ENCODE data around the gene TMEM205.
"Not testable (repeated sequence)": the region's sequence is repeated elsewhere in the genome, so short reads cannot be mapped to it uniquely, and the experiment has no call there.

TMEM205 gene

GRCh38 chr19:11347546-11348039 is 1.5 kb upstream of the TMEM205 start:
- H3K4me1 Mint-ChIP-seq: peaks cover 42% of the 10 kb centered on the region
- peaks cover 7% of the 10 kb centered on the region for H3K36me3 Mint-ChIP-seq (ENCODE audit: low read depth)
- H3K9me3 Mint-ChIP-seq: peaks cover 9% of the 10 kb centered on the region
- H3K27me3 Mint-ChIP-seq (ENCODE audit: low read depth, poor library complexity): peaks cover 10% of the 10 kb centered on the region
- H3K4me3 Mint-ChIP-seq: peak overlapping the region; percentile 97
- DNase-seq: no peak
- TF ChIP-seq CTCF (IDR thresholded peaks at IDR 0.05): no peak
- H3K27ac Mint-ChIP-seq: no peak overlapping the region

- Mint-ChIP-seq H3K4me3 (peak overlapping the region; percentile 97), H3K9me3 (peaks cover 9% of the 10 kb centered on the region), H3K36me3 (ENCODE audit: low read depth) (peaks cover 22% of the 10 kb centered on the region), H3K27me3 (ENCODE audit: low read depth, poor library complexity) (peaks cover 3% of the 10 kb centered on the region), H3K27ac (no peak overlapping the region), H3K4me1 (peaks cover 33% of the 10 kb centered on the region)
- no peak for DNase-seq
- TF ChIP-seq CTCF (IDR thresholded peaks at IDR 0.05): no peak
Observed at GRCh38 chr19:11345122-11345803, 805 bp downstream of the TMEM205 start.

DNA sequence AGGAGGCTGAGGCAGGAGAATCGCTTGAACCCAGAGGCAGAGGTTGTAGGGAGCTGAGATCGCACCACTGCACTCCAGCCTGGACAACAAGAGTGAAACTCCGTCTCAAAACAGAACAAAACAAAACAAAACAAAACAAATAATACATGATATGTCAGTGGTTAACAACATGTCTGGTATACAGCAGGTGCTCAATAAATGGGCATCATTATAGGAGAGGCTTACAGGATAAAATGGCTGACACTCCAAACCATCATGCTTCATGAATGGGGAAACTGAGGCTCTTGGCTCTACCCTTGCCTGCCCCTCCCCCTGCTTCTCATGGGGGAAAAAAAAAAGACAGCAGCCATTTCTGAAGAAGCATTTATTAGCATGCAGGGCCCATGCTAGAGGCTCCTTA is 3.6 kb downstream of the TMEM205 start:
- no peak for DNase-seq
- TF ChIP-seq CTCF (IDR thresholded peaks at IDR 0.05): no peak
- Mint-ChIP-seq H3K36me3 (ENCODE audit: low read depth) (peaks cover 15% of the 10 kb centered on the region), H3K27me3 (ENCODE audit: low read depth, poor library complexity) (peaks cover 6% of the 10 kb centered on the region), H3K4me3 (no peak overlapping the region), H3K27ac (no peak overlapping the region), H3K4me1 (peaks cover 36% of the 10 kb centered on the region), H3K9me3 (no peaks in the 10 kb centered on the region)

GRCh38 chr19:11340099-11340467 is 6.0 kb downstream of the TMEM205 start:
- H3K9me3 Mint-ChIP-seq; H3K27me3 Mint-ChIP-seq (ENCODE audit: low read depth, poor library complexity); H3K27ac Mint-ChIP-seq; DNase-seq: not testable (repeated sequence)
- Mint-ChIP-seq H3K4me1 (peaks cover 13% of the 10 kb centered on the region), H3K36me3 (ENCODE audit: low read depth) (peaks cover 34% of the 10 kb centered on the region), H3K4me3 (peak overlapping the region; percentile 82)

- Mint-ChIP-seq H3K27ac (no peak within 1 kb of the TSS), H3K4me3 (peak within 1 kb of the TSS; percentile 82), H3K9me3 (no peaks in the 10 kb centered on the region), H3K27me3 (ENCODE audit: low read depth, poor library complexity) (peaks cover 4% of the 10 kb centered on the region), H3K36me3 (ENCODE audit: low read depth) (peaks cover 40% of the 10 kb centered on the region), H3K4me1 (peaks cover 9% of the 10 kb centered on the region)
- TF ChIP-seq CTCF (IDR thresholded peaks at IDR 0.05): no peak
- peak; percentile 98 for DNase-seq
Observed at GRCh38 chr19:11339254-11340098, 6.6 kb downstream of the TMEM205 start, which contains the start of gene RAB3D. RAB3D (minus strand) TSS chr19:11339657; CDS start chr19:11337399, 2,258 bp downstream.

DNA sequence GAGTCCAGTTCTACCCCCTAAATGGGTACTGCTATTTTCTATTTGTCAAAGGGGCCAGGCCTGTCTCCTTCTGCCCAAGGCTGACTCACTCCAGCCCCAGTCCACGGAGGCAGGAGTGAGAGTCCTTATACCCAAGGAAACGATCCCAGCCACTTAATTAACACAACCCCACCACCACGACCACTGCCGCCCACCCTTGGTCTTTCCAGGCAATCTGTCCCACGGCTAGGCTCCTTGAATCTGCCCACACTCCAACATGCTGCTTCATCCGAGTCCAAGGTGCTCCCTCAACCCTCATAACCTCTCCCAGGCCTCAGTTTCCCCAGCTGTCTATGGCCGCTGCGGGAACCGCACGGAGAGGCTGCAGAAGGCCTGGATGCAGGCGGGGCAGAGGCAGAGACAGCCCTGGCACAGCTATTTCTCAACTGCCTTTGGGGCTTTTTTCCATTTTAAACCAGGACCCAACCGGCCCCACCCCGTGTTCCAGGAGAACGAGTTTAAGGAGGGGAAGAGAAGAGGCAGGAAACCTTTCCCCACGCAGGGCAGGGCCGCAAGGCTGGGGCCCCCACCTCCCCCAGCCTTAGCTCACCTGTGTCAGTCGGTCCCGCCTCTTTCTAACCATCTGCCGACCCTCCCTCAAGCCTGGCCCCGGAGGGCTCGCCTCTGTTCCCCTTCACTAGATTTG is 7.4 kb downstream of the TMEM205 start:
- peaks cover 46% of the 10 kb centered on the region for H3K36me3 Mint-ChIP-seq (ENCODE audit: low read depth)
- H3K27ac Mint-ChIP-seq: no peak overlapping the region
- no peak for DNase-seq
- peaks cover 5% of the 10 kb centered on the region for H3K4me1 Mint-ChIP-seq
- H3K27me3 Mint-ChIP-seq (ENCODE audit: low read depth, poor library complexity): peaks cover 4% of the 10 kb centered on the region
- TF ChIP-seq CTCF (IDR thresholded peaks at IDR 0.05): no peak
- no peaks in the 10 kb centered on the region for H3K9me3 Mint-ChIP-seq
- H3K4me3 Mint-ChIP-seq: peak overlapping the region; percentile 82

Measured in nephron progenitor cell (in vitro differentiated cells).